Left renal cortex interstitium (tissue), 4 donors: ENCODE data around the gene ERF. TPM values are rescaled to one million over a fixed set of nuclear protein-coding genes. Genes with fewer than 3 reads are reported as not detected.

Source experiments
- DNase-seq, 4 donors: peaks; one replicate each; pipeline ENCODE4 v3.0.0-alpha.2; 2013; ENCODE audit warnings: low read depth in 4 of 4, low spot score in 2 of 4, missing footprints in 1 of 4
- polyA plus RNA-seq, 4 donors: library from polyadenylated mRNA; unstranded; fragments of 120-200 nt; gene quantifications; one replicate each; pipeline ENCODE4 v1.2.1, GENCODE V29; 2013; ENCODE audit not compliant: insufficient read length in 4 of 4

ERF gene
- polyA plus RNA-seq, 4 donors, result 52.0 to 92.6 (median 77.4) TPM

GRCh38 chr19:42255766-42256745, 1.1 kb upstream of the ERF start:
- DNase-seq, result no peak

DNA sequence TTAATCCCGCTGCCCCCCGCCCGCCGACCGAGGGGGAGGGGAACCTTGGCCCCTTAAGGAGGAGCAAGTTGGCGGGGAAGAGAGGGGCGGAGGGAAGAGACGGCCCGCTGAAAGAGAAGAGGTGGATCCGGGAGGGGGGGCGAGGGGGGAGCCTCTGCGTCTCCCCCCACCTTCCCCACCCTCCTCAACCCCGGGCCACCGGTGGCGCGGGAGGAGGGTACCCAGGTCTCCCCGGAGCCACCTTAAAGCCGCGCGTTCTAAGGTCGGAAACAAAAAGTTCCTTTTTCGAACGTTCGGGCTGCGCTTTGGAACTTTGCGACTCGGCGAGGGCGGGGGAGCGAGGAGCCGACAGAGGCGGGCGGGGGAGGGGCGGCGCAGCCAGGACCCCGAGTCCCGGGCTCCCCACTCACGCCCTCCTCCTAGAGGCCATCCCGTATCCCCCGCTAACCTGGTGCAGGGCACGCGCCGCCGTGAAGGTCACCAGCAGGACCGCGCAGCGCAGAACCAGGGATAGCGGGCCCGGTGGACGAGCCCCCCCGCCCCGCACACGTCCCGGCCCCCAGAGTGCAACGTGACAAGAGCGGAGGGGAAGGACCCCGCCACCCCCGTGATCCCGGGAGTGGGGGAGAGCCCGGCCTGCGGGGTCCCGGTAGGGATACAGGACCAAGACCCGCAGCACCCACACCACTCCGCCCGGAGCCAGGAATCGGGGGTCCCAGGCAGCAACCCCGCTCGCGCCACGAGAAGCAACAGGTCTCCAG, 659 bp downstream of the ERF start:
- peak in 1 of 4 donors; percentile 75 for DNase-seq

GRCh38 chr19:42253245-42254088, 1.5 kb downstream of the ERF start:
- no peak for DNase-seq

DNA sequence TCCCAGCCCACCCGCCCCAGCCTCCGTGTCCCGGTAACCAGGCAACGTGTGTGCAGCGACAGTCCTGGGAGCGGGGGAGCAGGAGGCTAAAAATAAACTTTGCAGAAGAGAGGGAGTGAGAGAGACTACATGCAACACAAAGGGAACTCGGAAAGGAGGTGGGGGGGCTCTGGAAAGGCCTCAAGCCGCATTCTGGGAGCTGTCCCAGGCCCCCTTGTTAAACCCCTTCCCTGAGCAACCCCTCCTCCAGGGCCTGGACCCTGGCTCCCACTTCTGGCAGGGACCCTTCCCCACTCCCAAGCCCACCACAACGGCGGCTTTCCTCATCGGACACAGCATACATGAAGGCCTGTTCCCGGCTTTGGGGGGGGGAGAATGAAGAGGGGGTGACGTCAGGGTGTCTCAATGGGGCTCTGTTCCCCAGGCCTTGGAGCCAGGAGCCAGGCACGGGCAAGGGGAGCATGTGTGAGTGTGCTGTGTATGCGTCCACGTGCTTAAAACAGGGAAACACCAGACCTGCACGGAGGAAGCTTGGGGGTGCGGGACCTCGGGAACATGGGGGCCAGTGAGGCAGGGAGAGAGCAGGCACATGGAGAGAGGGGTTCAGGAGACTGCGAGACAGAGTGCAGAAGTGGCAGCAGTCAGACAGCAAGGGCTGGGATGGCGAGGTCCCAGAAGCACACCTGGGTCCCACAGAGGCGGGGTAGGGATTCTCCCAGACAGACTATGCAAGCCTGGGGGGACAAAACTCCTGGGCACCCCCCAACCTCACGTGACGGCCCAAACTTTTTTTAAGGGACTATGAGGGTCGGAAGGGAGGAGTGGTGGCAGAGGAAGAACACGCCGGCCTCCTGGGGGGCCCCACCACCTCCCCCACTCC, 2.3 kb downstream of the ERF start:
- DNase-seq, result no peak

- DNase-seq, result no peak
Measured at GRCh38 chr19:42251572-42252358, 3.2 kb downstream of the ERF start.

GRCh38 chr19:42250666-42251531, 4.0 kb downstream of the ERF start:
- no peak for DNase-seq

GRCh38 chr19:42250183-42250665, 4.7 kb downstream of the ERF start:
- DNase-seq, result no peak

- no peak for DNase-seq
Measured at GRCh38 chr19:42249769-42250168, 5.2 kb downstream of the ERF start.

- DNase-seq, result no peak
Measured at GRCh38 chr19:42249149-42249750, 5.7 kb downstream of the ERF start.

GRCh38 chr19:42248270-42249148, 6.4 kb downstream of the ERF start:
- no peak for DNase-seq

GRCh38 chr19:42247640-42248199, 7.2 kb downstream of the ERF start:
- no peak for DNase-seq

DNA sequence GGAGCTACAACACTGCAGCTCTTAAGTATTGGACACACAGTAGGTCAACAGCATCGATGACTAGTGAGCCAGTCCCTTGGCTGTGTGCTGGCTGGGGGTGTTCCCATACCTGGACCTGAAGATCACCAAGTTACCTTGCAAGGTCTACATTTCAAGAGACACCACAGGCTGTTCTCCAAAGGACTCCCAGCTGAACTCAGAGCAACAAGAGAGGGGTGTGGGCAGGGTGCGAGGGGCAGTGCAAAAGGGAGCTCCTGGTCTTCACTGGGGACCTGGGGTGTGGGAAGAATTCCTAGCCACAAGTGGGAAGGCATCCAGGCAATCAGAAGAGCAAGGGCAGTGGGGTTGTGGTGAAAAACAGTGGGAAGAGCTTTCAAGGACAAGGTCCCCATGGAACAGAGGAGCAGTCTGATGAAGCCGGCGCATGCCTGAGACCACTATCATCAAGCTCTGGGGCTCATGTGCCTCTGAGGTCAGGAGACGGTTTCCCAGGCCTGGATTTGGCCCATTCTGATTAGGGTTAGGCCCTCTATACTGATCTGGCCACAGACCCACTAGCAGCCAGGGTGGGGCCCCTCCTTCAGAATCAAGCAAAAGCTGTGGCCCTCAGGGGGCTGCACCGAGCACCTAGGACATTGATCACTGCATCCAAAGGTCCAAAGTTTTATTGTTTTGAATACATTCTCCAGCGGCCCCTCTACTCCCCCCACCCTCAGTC, 7.8 kb downstream of the ERF start:
- no peak for DNase-seq

DNA sequence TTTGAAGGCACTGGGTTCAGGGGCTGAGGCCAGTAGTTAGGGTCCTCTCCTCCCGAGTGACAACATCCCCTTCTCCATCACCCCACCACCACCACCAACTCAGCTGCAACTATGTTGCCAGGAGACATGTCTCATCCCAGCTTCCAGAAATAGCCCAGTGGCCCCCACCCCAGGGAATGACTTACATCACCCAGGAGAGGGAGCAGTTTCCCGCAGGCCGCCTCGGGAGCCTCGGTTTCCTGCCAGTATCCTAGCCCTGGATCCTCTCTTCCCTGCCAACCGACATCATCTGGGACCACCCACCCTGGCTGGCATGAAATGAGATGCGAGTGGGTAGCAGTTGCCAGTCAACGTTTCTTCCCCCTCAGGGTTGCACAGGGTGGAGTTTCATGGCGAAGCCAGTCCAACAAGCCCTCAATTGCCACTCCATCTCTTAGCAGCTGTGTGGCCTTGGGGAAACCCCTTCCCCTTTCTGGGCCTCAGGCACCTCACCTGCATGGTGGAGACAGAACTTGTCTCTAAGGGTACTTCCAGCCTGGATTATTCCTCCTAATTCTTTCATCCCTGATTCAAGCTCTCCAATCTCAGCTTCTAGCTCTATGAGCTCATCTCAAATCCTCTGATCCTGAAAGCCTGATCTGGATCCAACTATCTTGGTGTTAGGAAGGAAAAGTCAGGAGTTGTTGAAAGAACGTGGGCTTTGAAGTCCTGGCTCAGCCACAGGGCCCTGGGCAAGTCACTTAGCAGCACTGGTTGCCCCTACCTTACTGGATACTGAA, 8.6 kb downstream of the ERF start:
- DNase-seq, result no peak

DNA sequence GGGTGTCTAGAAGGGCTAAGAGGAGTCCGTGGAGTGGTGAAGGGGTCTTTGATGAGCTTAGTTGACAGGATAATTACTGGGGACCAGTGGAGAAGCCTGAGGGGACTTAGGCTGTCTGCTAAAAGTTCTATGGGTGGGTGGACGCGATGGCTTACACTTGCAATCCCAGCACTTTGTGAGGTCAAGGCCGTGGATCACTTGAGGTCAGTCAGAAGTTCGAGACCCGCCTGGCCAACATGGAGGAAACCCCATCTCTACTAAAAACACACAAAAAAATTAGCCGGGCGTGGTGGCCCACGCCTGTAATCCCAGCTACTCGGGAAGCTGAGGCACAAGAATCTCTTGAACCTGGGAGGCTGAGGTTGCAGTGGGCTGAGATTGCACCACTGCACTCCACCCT, 9.7 kb downstream of the ERF start:
- no peak for DNase-seq
